PC-3 (cell line): Measurements from ENCODE around the gene RAMP1.

Experiments
- EZH2 ChIP-seq: fragments of 300-600 bp; sonication (generic); IDR thresholded peaks from one replicate; pipeline ENCODE4 v1.6.1; 2017; ENCODE audit warnings: antibody characterized with exemption, mild to moderate bottlenecking, low read length; ENCODE audit not compliant: unreplicated experiment
- TF ChIP-seq, protein P1 (sequence below): fragments of 300-600 bp; sonication (generic); conservative IDR thresholded peaks from 2 replicates; pipeline ENCODE4 v1.5.1; 2017; ENCODE audit warnings: antibody characterized with exemption, low read depth, mild to moderate bottlenecking, low read length

GRCh38 chr2:237876951-237877491 lies 17.6 kb downstream of the RAMP1 start:
- TF ChIP-seq, protein P1, sequence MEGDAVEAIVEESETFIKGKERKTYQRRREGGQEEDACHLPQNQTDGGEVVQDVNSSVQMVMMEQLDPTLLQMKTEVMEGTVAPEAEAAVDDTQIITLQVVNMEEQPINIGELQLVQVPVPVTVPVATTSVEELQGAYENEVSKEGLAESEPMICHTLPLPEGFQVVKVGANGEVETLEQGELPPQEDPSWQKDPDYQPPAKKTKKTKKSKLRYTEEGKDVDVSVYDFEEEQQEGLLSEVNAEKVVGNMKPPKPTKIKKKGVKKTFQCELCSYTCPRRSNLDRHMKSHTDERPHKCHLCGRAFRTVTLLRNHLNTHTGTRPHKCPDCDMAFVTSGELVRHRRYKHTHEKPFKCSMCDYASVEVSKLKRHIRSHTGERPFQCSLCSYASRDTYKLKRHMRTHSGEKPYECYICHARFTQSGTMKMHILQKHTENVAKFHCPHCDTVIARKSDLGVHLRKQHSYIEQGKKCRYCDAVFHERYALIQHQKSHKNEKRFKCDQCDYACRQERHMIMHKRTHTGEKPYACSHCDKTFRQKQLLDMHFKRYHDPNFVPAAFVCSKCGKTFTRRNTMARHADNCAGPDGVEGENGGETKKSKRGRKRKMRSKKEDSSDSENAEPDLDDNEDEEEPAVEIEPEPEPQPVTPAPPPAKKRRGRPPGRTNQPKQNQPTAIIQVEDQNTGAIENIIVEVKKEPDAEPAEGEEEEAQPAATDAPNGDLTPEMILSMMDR: no peak
- TF ChIP-seq EZH2: no peak
